Transverse colon (tissue), 4 donors: ENCODE measurements around the gene PAGR1. TPM values are rescaled to one million over a fixed set of nuclear protein-coding genes. Genes with fewer than 3 reads are reported as not detected.

Experiments
- DNase-seq: peaks from one replicate; pipeline ENCODE4 v3.0.0-alpha.2; 2019
- H3K27ac ChIP-seq, 4 donors: fragments of 200-600 bp; sonication (generic); 2 replicates each; pipeline ENCODE4 v1.5.1; 2016 to 2018; ENCODE audit warnings: inconsistent platforms in 4 of 4
- H3K27me3 ChIP-seq: fragments of 200-600 bp; sonication (generic); 2 replicates; pipeline ENCODE4 v1.5.1; 2017; ENCODE audit warnings: inconsistent platforms
- H3K36me3 ChIP-seq, 4 donors: fragments of 200-600 bp; sonication (generic); 2 replicates each; pipeline ENCODE4 v1.5.1; 2017 to 2019; ENCODE audit warnings: inconsistent platforms in 4 of 4
- H3K4me1 ChIP-seq, 4 donors: fragments of 200-600 bp; sonication (generic); 2 replicates each; pipeline ENCODE4 v1.5.1; 2017 to 2020; ENCODE audit warnings: inconsistent platforms in 4 of 4
- H3K4me3 ChIP-seq, 4 donors: fragments of 200-600 bp; sonication (generic); 1 replicate in 1 of 4; 2 replicates in 3 of 4; pipeline versions ENCODE4 v1.5.1 to v1.6.1; 2017 to 2019; ENCODE audit warnings: inconsistent platforms in 4 of 4
- H3K9me3 ChIP-seq, 2 donors: fragments of 200-600 bp; sonication (generic); 2 replicates each; pipeline ENCODE4 v1.5.1; 2017 to 2019; ENCODE audit warnings: inconsistent platforms in 2 of 2
- CTCF ChIP-seq, 5 experiments: fragments of 200-600 bp in 3 of 5; fragments of 450-650 bp in 2 of 5; sonication (generic) in 3 of 5; IDR thresholded peaks; 1 replicate in 2 of 5; 2 replicates in 3 of 5; pipeline ENCODE4 v1.5.1; 2016 to 2017; ENCODE audit warnings: antibody characterized with exemption in 5 of 5, inconsistent platforms in 3 of 5, mild to moderate bottlenecking in 2 of 5, moderate library complexity in 1 of 5
- EP300 ChIP-seq: sonication (generic); formaldehyde crosslinking; IDR thresholded peaks from one replicate; pipeline ENCODE4 v1.6.1; 2017; ENCODE audit warnings: antibody characterized with exemption, low read depth
- POLR2A ChIP-seq: fragments of 450-650 bp; IDR thresholded peaks from one replicate; pipeline ENCODE4 v1.6.1; 2016; ENCODE audit warnings: antibody characterized with exemption, mild to moderate bottlenecking, moderate library complexity
- POLR2AphosphoS5 ChIP-seq, 3 donors: sonication (generic); formaldehyde crosslinking; IDR thresholded peaks; one replicate each; pipeline ENCODE4 v1.6.1; 2016; ENCODE audit warnings: antibody characterized with exemption in 3 of 3
- WGBS, 2 donors: methylation state at CpG; one replicate each; pipeline ENCODE4 v1.1.5; 2018; ENCODE audit warnings: low coverage in 1 of 2; 5-methylcytosine and 5-hydroxymethylcytosine counted together
- in situ Hi-C, 4 donors: fragments of 200-750 bp; cut with MboI; loops; one replicate each; pipeline versions ENCODE4 v1.15.0 to v1.15.1; 2017; ENCODE audit warnings: low sequenced_read_pairs in 3 of 4, low pct_ligation_motif_present in 1 of 4, low pct_unique_long_range_greater_than_20kb in 1 of 4
- intact Hi-C: fragments of 100-400 bp; cut with DNase I; formaldehyde crosslinking; loops from one replicate; pipeline ENCODE4 v1.15.1; 2023; ENCODE audit warnings: low total_unique reads
- total RNA-seq, 4 donors: library from RNA; depleted of rRNA; stranded (reverse); fragments of >200 nt; gene quantifications; one replicate each; pipeline ENCODE4 v1.1.0, GENCODE V29; 2016

Gene PAGR1
- total RNA-seq, 4 donors from 2014 or later, result 28.8 to 47.5 (median 32.3) TPM

GRCh38 chr16:29848420-29849297 is 32.7 kb downstream of the PAGR1 start:
- no peaks in the 10 kb centered on the region for H3K9me3 ChIP-seq
- in situ Hi-C loops, result loop anchor here in 1 of 4 donors (10.0 kb wide), 1 partner anchor 154 kb away; no protein-coding TSS in a partner anchor
- DNase-seq, result peak; percentile 88
- H3K27ac ChIP-seq, result no peak overlapping the region
- H3K36me3 ChIP-seq, result peaks cover 0 to 37% (median 18%) of the 10 kb centered on the region in 4 donors
- no peaks in the 10 kb centered on the region for H3K27me3 ChIP-seq
- intact Hi-C loops, result no loop called here
- H3K4me1 ChIP-seq, result no peaks in the 10 kb centered on the region
- TF ChIP-seq CTCF (IDR thresholded peaks at IDR 0.05) (peak; percentile 87 to 93 (median 88)), POLR2A (no peak), EP300 (no peak), POLR2AphosphoS5 (IDR thresholded peaks at IDR 0.05) (peak in 2 of 3 donors; percentile 65 to 71)
- H3K4me3 ChIP-seq, result no peak overlapping the region
- WGBS, 2 donors, result 32% methylated on average over 15 of the region's 15 CpGs; no CpG with 5 or more reads in 1 of the 2 donors

- Histone ChIP-seq H3K4me3 (no peak overlapping the region), H3K36me3 (peaks cover 0 to 35% (median 17%) of the 10 kb centered on the region in 4 donors), H3K9me3 (no peaks in the 10 kb centered on the region), H3K4me1 (no peaks in the 10 kb centered on the region), H3K27ac (peak overlapping the region in 1 of 4 donors; percentile 22), H3K27me3 (no peaks in the 10 kb centered on the region)
- DNase-seq, result no peak
- TF ChIP-seq POLR2A, result no peak
- peak in 1 of 3 donors; percentile 3 for TF ChIP-seq POLR2AphosphoS5 (IDR thresholded peaks at IDR 0.05)
- intact Hi-C loops, result no loop called here
- WGBS, 2 donors, result 57 to 69% methylated on average over 3 to 5 of the region's 5 CpGs
- in situ Hi-C loops, result loop anchor here in 1 of 4 donors (10.0 kb wide), 1 partner anchor 155 kb away; no protein-coding TSS in a partner anchor
Observed at GRCh38 chr16:29849505-29849904, 33.6 kb downstream of the PAGR1 start.

GRCh38 chr16:29850998-29851397 is 35.0 kb downstream of the PAGR1 start:
- H3K9me3 ChIP-seq, result no peaks in the 10 kb centered on the region
- WGBS, 2 donors, result 92% methylated on average over 3 of the region's 3 CpGs; no CpG with 5 or more reads in 1 of the 2 donors

GRCh38 chr16:29852654-29853053 is 36.7 kb downstream of the PAGR1 start:
- DNase-seq, result no peak
- intact Hi-C loops (loop anchor here (10.0 kb wide), 1 partner anchor 148 kb away; no protein-coding TSS in a partner anchor), in situ Hi-C loops (loop anchor here in 2 of 4 donors (25.0 kb wide), 1 partner anchor 160 kb away; the partner anchor contains the start of genes C16orf92 (in 2 of the 2) and DOC2A (in 2 of the 2))
- H3K27ac ChIP-seq, result peak overlapping the region in 3 of 4 donors; percentile 25 to 48 (median 43)
- H3K4me3 ChIP-seq, result no peak overlapping the region
- no peaks in the 10 kb centered on the region for H3K9me3 ChIP-seq
- peaks cover 0 to 3% (median under 1%) of the 10 kb centered on the region in 4 donors for H3K36me3 ChIP-seq
- H3K4me1 ChIP-seq, result no peaks in the 10 kb centered on the region
- no peaks in the 10 kb centered on the region for H3K27me3 ChIP-seq
- 62 to 64% methylated on average over 3 to 7 of the region's 7 CpGs for WGBS, 2 donors
- TF ChIP-seq CTCF (IDR thresholded peaks at IDR 0.05), result no peak
- TF ChIP-seq POLR2AphosphoS5 (IDR thresholded peaks at IDR 0.05), result peak; percentile 32 to 46 (median 45)

More at GRCh38 chr16:29850998-29851397, 35.0 kb downstream of the PAGR1 start:
- Histone ChIP-seq H3K4me1 (no peaks in the 10 kb centered on the region), H3K4me3 (no peak overlapping the region), H3K27me3 (no peaks in the 10 kb centered on the region), H3K36me3 (peaks cover 0 to 20% (median 9%) of the 10 kb centered on the region in 4 donors), H3K27ac (no peak overlapping the region)
- TF ChIP-seq POLR2A (no peak), EP300 (no peak), CTCF (IDR thresholded peaks at IDR 0.05) (no peak)
- in situ Hi-C loops (loop anchor here in 2 of 4 donors (25.0 kb wide), 1 partner anchor 161 kb away; the partner anchor contains the start of genes C16orf92 (in 2 of the 2) and DOC2A (in 2 of the 2)), intact Hi-C loops (loop anchor here (10.0 kb wide), 1 partner anchor 146 kb away; no protein-coding TSS in a partner anchor)
- DNase-seq, result no peak
